HepG2 (cell line): ENCODE data around the gene ATF3. TPM values are rescaled to one million over a fixed set of nuclear protein-coding genes. Genes with fewer than 3 reads are reported as not detected.

ENCODE experiments used
- ATAC-seq: fragments of 200-7000 bp; cut with Tn5 transposase; 3 replicates; pipeline ENCODE4 v1.9.1; 2020; ENCODE audit warnings: mild to moderate bottlenecking, moderate library complexity
- BruUV-seq: library from RNA; stranded (reverse); fragments of 400-500 nt; replicated peaks from 2 replicates; lab custom pipeline; 2021; lab: Mats Ljungman, UMichigan
- CTCF ChIA-PET: fragments of 300-600 bp; formaldehyde crosslinking; extraction: SDS; loops from one replicate; lab custom pipeline; 2021; ENCODE audit warnings: low total read pairs, inconsistent platforms, low intra/inter-chr PET ratio; lab: Yijun Ruan, JAX
- POLR2A ChIA-PET: fragments of 350-600 bp; sonication (Branson Sonifier 250); formaldehyde crosslinking; loops from one replicate; lab custom pipeline; 2020; ENCODE audit warnings: antibody characterized with exemption, inconsistent platforms; lab: Yijun Ruan, JAX
- DNase-seq: peaks from one replicate; pipeline ENCODE4 v3.0.0-alpha.2; 2015; ENCODE audit warnings: low spot score
- FAIRE-seq: peaks from 3 replicates; lab custom pipeline; 2011; peaks lifted over from hg19 to GRCh38; lab: Jason Lieb, UNC
- H2AFZ ChIP-seq: one replicate; pipeline ENCODE4 v1.6.1; 2011; ENCODE audit warnings: low read length, inconsistent platforms
- H3K27ac ChIP-seq: fragments of 300-600 bp; 3 replicates; pipeline ENCODE4 v1.8.0; 2011; ENCODE audit warnings: mixed run types, mild to moderate bottlenecking, mixed read lengths, low read length, inconsistent platforms; ENCODE audit not compliant: insufficient read depth; ENCODE audit errors: extremely low read length
- H3K27me3 ChIP-seq, 2 experiments: fragments of 200-600 bp in 1 of 2; 2 replicates in 1 of 2; 3 replicates in 1 of 2; pipeline versions ENCODE4 v1.6.0 to v1.8.0; 2011; ENCODE audit warnings: low read length in 2 of 2, mild to moderate bottlenecking in 2 of 2, moderate library complexity in 2 of 2, inconsistent platforms in 1 of 2; ENCODE audit not compliant: insufficient read depth in 2 of 2, control insufficient read depth in 1 of 2
- H3K36me3 ChIP-seq, 2 experiments: fragments of 200-600 bp in 1 of 2; replicated peaks in 1 of 2; 2 replicates in 1 of 2; 3 replicates in 1 of 2; pipeline versions ENCODE4 v1.5.1 to v1.8.0; 2011; ENCODE audit warnings: low read length in 2 of 2, inconsistent platforms in 1 of 2; ENCODE audit not compliant: insufficient read depth in 2 of 2, control insufficient read depth in 1 of 2
- H3K4me1 ChIP-seq: 2 replicates; pipeline ENCODE4 v1.5.1; 2012; ENCODE audit warnings: low read length, inconsistent platforms; ENCODE audit not compliant: insufficient read depth
- H3K4me2 ChIP-seq: 2 replicates; pipeline ENCODE4 v1.6.0; 2011; ENCODE audit warnings: low read depth, low read length, inconsistent platforms
- H3K4me3 ChIP-seq, 3 experiments: fragments of 200-600 bp in 1 of 3; sonication (generic), shearing (Covaris generic) in 1 of 3; replicated peaks in 1 of 3; 2 replicates each; pipeline ENCODE4 v1.5.1; 2011 to 2016; ENCODE audit warnings: low read length in 3 of 3, inconsistent platforms in 2 of 3, low read depth in 2 of 3, mild to moderate bottlenecking in 2 of 3, control low read depth in 1 of 3, mixed read lengths in 1 of 3; ENCODE audit not compliant: insufficient read depth in 1 of 3
- H3K79me2 ChIP-seq: one replicate; pipeline ENCODE4 v1.6.1; 2011; ENCODE audit warnings: low read length, inconsistent platforms; ENCODE audit not compliant: insufficient read depth
- H3K9ac ChIP-seq: 2 replicates; pipeline ENCODE4 v1.6.0; 2011; ENCODE audit warnings: mild to moderate bottlenecking, low read depth, low read length, inconsistent platforms; ENCODE audit not compliant: insufficient read depth
- H3K9me3 ChIP-seq: 2 replicates; pipeline ENCODE4 v1.5.1; 2012; ENCODE audit warnings: mild to moderate bottlenecking, low read length
- H4K20me1 ChIP-seq: 2 replicates; pipeline ENCODE4 v1.6.0; 2011; ENCODE audit warnings: inconsistent platforms, mild to moderate bottlenecking, low read length, moderate library complexity; ENCODE audit not compliant: insufficient read depth
- FOSL2 ChIP-seq: sonication (generic); formaldehyde crosslinking; IDR thresholded peaks from 2 replicates; pipeline ENCODE4 v1.4.0; 2020; ENCODE audit warnings: missing genetic modification reagents
- JUNB ChIP-seq: sonication (generic); formaldehyde crosslinking; IDR thresholded peaks from 2 replicates; pipeline ENCODE4 v1.8.0; 2022; ENCODE audit warnings: missing genetic modification reagents, mild to moderate bottlenecking, borderline replicate concordance
- MAFF ChIP-seq: IDR thresholded peaks from 2 replicates; pipeline ENCODE4 v1.6.1; 2011; ENCODE audit warnings: low read depth, low read length, improper control_type of control experiment
- MIXL1 ChIP-seq: IDR thresholded peaks from 2 replicates; pipeline ENCODE4 v1.6.1; 2016
- PLSCR1 ChIP-seq: sonication (generic); formaldehyde crosslinking; IDR thresholded peaks from 2 replicates; pipeline ENCODE4 v1.5.0; 2020; ENCODE audit warnings: missing genetic modification reagents, mild to moderate bottlenecking, borderline replicate concordance
- POLR2A ChIP-seq, 2 experiments: IDR thresholded peaks; 2 replicates each; pipeline ENCODE4 v1.6.1; 2011; ENCODE audit warnings: low read depth in 2 of 2, low read length in 2 of 2, mild to moderate bottlenecking in 1 of 2, moderate library complexity in 1 of 2; ENCODE audit not compliant: insufficient read depth in 1 of 2
- SAP130 ChIP-seq: IDR thresholded peaks from 2 replicates; pipeline ENCODE4 v1.6.1; 2016; ENCODE audit warnings: low read depth
- SIN3B ChIP-seq: fragments of 150-350 bp; IDR thresholded peaks from 2 replicates; pipeline ENCODE4 v1.6.1; 2014; ENCODE audit warnings: low read length
- TFAP4 ChIP-seq: sonication (generic); IDR thresholded peaks from 2 replicates; pipeline ENCODE4 v1.6.1; 2016; ENCODE audit warnings: low read depth, borderline replicate concordance
- ZSCAN20 ChIP-seq: sonication (generic); formaldehyde crosslinking; IDR thresholded peaks from 2 replicates; pipeline ENCODE4 v1.4.0; 2020; ENCODE audit warnings: missing genetic modification reagents, mild to moderate bottlenecking, borderline replicate concordance
- ZXDC ChIP-seq: sonication (generic); formaldehyde crosslinking; IDR thresholded peaks from 2 replicates; pipeline ENCODE4 v1.5.0; 2020; ENCODE audit warnings: mild to moderate bottlenecking, missing genetic modification reagents
- WGBS: methylation state at CpG from one replicate; pipeline ENCODE4 v1.1.6; 2017; ENCODE audit warnings: low lambda C conversion rate; 5-methylcytosine and 5-hydroxymethylcytosine counted together
- in situ Hi-C: cut with HindIII; loops from 2 replicates; pipeline ENCODE4 v1.10.0; 2017; ENCODE audit warnings: low pct_unique_long_range_greater_than_20kb; ENCODE audit not compliant: extremely low pct_ligation_motif_present
- intact Hi-C: fragments of 100-400 bp; cut with micrococcal nuclease; formaldehyde crosslinking; loops from one replicate; pipeline ENCODE4 v1.10.0; 2022; ENCODE audit not compliant: unreplicated experiment
- polyA plus RNA-seq, 8 experiments: library from polyadenylated mRNA; depleted of rRNA in 3 of 8; stranded (reverse) in 7 of 8; unstranded in 1 of 8; fragments of >200 nt; fragmentation: Illumina TruSeq in 4 of 8; extraction: Trizol in 4 of 8; gene quantifications; 2 replicates each; pipeline versions ENCODE4 v1.2.1 to v1.2.3, GENCODE V29; 2011 to 2016; ENCODE audit warnings: low read depth in 4 of 8, missing spikeins in 1 of 8, mixed read lengths in 1 of 8; ENCODE audit not compliant: insufficient read depth in 1 of 8
- total RNA-seq, 5 experiments: library from RNA; depleted of rRNA; stranded (reverse); fragments of >200 nt; fragmentation: Illumina TruSeq; extraction: Trizol; gene quantifications; 2 replicates each; pipeline ENCODE4 v1.2.3, GENCODE V29; 2016; ENCODE audit warnings: low read depth in 1 of 5

ATF3 gene
- total and polyA plus RNA-seq, 2 of the 13 experiments (the other 11 are each of a cell fraction or from before 2014, with no cell fraction given) = 5.0 to 13.0 TPM

GRCh38 chr1:212566522-212567479, 41.8 kb upstream of the ATF3 start:
- CTCF ChIA-PET = no interaction called here
- in situ Hi-C loops = no loop called here

More at GRCh38 chr1:212566522-212567479, 41.8 kb upstream of the ATF3 start:
- ATAC-seq (peak; percentile 71), FAIRE-seq (no peak), DNase-seq (peak; percentile 14)
- Histone ChIP-seq H3K27me3 (no peaks in the 10 kb centered on the region; a peak in 1 of 5 replicates), H3K9me3 (no peaks in the 10 kb centered on the region), H3K9ac (peak overlapping the region; percentile 36; the same call in 1 of the 2 replicates), H2AFZ (peak overlapping the region; percentile 33), H4K20me1 (no peaks in the 10 kb centered on the region), H3K4me2 (peak overlapping the region; percentile 69), H3K27ac (no peak overlapping the region), H3K36me3 (no peaks in the 10 kb centered on the region), H3K4me3 (peak overlapping the region; percentile 20 to 46 (median 23)), H3K4me1 (peaks cover 15% of the 10 kb centered on the region), H3K79me2 (no peaks in the 10 kb centered on the region)
- WGBS = 2% methylated on average over 16 of the region's 16 CpGs
- intact Hi-C loops = loop anchor here (10.0 kb wide), 1 partner anchor 82 kb away; no protein-coding TSS in a partner anchor
- POLR2A ChIA-PET = no interaction called here
- no TSS peak for BruUV-seq
- TF ChIP-seq PLSCR1 (no peak), SIN3B (no peak), POLR2A (IDR thresholded peaks at IDR 0.05; ENCODE audit: insufficient read depth in 1 of 2, low read depth in 2 of 2, low read length in 2 of 2) (no peak), JUNB (CRISPR knock-in tag) (no peak), ZSCAN20 (no peak), MIXL1 (CRISPR knock-in tag) (0 out of 2 replicates have a peak, but pooled peaks have one; percentile 21), TFAP4 (0 out of 2 replicates have a peak, but pooled peaks have one; percentile 10), SAP130 (CRISPR knock-in tag) (peak; percentile 43; the same call in 1 of the 2 replicates), MAFF (0 out of 2 replicates have a peak, but pooled peaks have one; percentile 4), ZXDC (CRISPR knock-in tag) (no peak), FOSL2 (CRISPR knock-in tag) (peak; percentile 83)
